GM12878 (cell line): ENCODE measurements around the gene RAD51B.

Experiments
- BCL11A ChIP-seq: IDR thresholded peaks from 2 replicates; pipeline ENCODE4 v1.6.1; 2011; ENCODE audit warnings: low read depth, low read length
- CBFB ChIP-seq: IDR thresholded peaks from 2 replicates; pipeline ENCODE4 v1.6.1; 2016; ENCODE audit warnings: antibody characterized with exemption, low read depth
- MXI1 ChIP-seq: fragments of 150-350 bp; IDR thresholded peaks from 2 replicates; pipeline ENCODE4 v1.6.1; 2011; ENCODE audit warnings: low read depth, mild to moderate bottlenecking, inconsistent platforms, low read length, improper control_type of control experiment
- NR2C2 ChIP-seq: IDR thresholded peaks from 2 replicates; pipeline ENCODE4 v1.6.1; 2011; ENCODE audit warnings: borderline replicate concordance, low read depth; ENCODE audit not compliant: control insufficient read depth, insufficient read length
- SUZ12 ChIP-seq: fragments of 200-600 bp; sonication (generic); IDR thresholded peaks from one replicate; pipeline ENCODE4 v1.6.1; 2018; ENCODE audit warnings: antibody characterized with exemption, mild to moderate bottlenecking; ENCODE audit not compliant: unreplicated experiment

DNA sequence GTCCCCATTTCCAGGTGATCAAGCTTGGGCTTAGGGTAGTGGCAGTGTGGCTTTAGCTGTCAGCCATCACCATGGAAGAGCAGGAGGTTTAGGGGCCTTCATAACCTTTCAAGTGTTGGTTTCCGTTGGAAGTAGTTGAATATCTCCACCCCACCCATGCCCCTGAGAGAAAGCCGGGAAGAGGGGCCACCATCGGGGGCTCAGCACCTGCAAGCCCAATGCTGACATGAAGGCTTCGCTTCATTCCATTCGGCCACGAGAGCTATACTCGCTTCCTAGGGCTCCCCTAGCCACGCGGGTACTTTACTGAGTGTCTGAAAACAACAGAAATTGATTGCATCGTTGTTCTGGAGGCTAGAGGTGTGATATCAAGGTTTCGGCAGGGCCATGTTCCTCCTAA lies 738.5 kb downstream of the RAD51B start:
- TF ChIP-seq NR2C2 (no peak), BCL11A (no peak), MXI1 (no peak), CBFB (no peak), SUZ12 (no peak)
